IPS-15b (cell line): ENCODE data around the gene NMT2.

ENCODE experiments used
- H3K27me3 ChIP-seq: one replicate; pipeline ENCODE4 v1.6.1; 2013; ENCODE audit warnings: low read length; ENCODE audit not compliant: control insufficient read depth, insufficient read depth
- H3K36me3 ChIP-seq: one replicate; pipeline ENCODE4 v1.6.1; 2013; ENCODE audit warnings: low read length; ENCODE audit not compliant: control insufficient read depth, insufficient read depth
- H3K4me1 ChIP-seq: one replicate; pipeline ENCODE4 v1.6.1; 2013; ENCODE audit warnings: mild to moderate bottlenecking, low read length; ENCODE audit not compliant: control insufficient read depth, insufficient read depth
- H3K4me3 ChIP-seq: one replicate; pipeline ENCODE4 v1.5.1; 2013; ENCODE audit warnings: low read depth, low read length
- H3K9ac ChIP-seq: one replicate; pipeline ENCODE4 v1.6.1; 2013; ENCODE audit warnings: low read depth, mild to moderate bottlenecking, low read length
- H3K9me3 ChIP-seq: one replicate; pipeline ENCODE4 v1.6.1; 2013; ENCODE audit warnings: mild to moderate bottlenecking, low read length; ENCODE audit not compliant: control insufficient read depth, insufficient read depth

The NMT2 gene

GRCh38 chr10:15175587-15175986, 7.1 kb upstream of the NMT2 start:
- Histone ChIP-seq H3K27me3 (no peaks in the 10 kb centered on the region), H3K36me3 (no peaks in the 10 kb centered on the region), H3K9ac (no peak overlapping the region), H3K4me1 (no peaks in the 10 kb centered on the region), H3K4me3 (no peak overlapping the region), H3K9me3 (no peaks in the 10 kb centered on the region)

GRCh38 chr10:15172306-15172840, 3.9 kb upstream of the NMT2 start:
- no peaks in the 10 kb centered on the region for H3K9me3 ChIP-seq
- no peaks in the 10 kb centered on the region for H3K36me3 ChIP-seq
- H3K4me1 ChIP-seq, result no peaks in the 10 kb centered on the region
- no peak overlapping the region for H3K4me3 ChIP-seq
- no peak overlapping the region for H3K9ac ChIP-seq
- H3K27me3 ChIP-seq, result peaks cover 8% of the 10 kb centered on the region

- Histone ChIP-seq H3K4me1 (peaks cover 9% of the 10 kb centered on the region), H3K4me3 (no peak overlapping the region), H3K9me3 (no peaks in the 10 kb centered on the region), H3K36me3 (no peaks in the 10 kb centered on the region), H3K27me3 (peaks cover 8% of the 10 kb centered on the region), H3K9ac (no peak overlapping the region)
Observed at GRCh38 chr10:15169555-15170401, 1.3 kb upstream of the NMT2 start.

- peak overlapping the region; percentile 37 for H3K4me3 ChIP-seq
- no peak overlapping the region for H3K9ac ChIP-seq
- H3K27me3 ChIP-seq, result peaks cover 8% of the 10 kb centered on the region
- peaks cover 9% of the 10 kb centered on the region for H3K4me1 ChIP-seq
- no peaks in the 10 kb centered on the region for H3K36me3 ChIP-seq
- no peaks in the 10 kb centered on the region for H3K9me3 ChIP-seq
Observed at GRCh38 chr10:15168786-15169554, 477 bp upstream of the NMT2 start.

- peaks cover 9% of the 10 kb centered on the region for H3K4me1 ChIP-seq
- H3K36me3 ChIP-seq, result no peaks in the 10 kb centered on the region
- peak overlapping the region; percentile 81 for H3K4me3 ChIP-seq
- H3K9ac ChIP-seq, result no peak overlapping the region
- H3K27me3 ChIP-seq, result peaks cover 8% of the 10 kb centered on the region
- no peaks in the 10 kb centered on the region for H3K9me3 ChIP-seq
Observed at GRCh38 chr10:15167411-15168290, 842 bp downstream of the NMT2 start.

- Histone ChIP-seq H3K4me1 (peaks cover 9% of the 10 kb centered on the region), H3K9ac (no peak overlapping the region), H3K9me3 (no peaks in the 10 kb centered on the region), H3K36me3 (no peaks in the 10 kb centered on the region), H3K27me3 (peaks cover 8% of the 10 kb centered on the region), H3K4me3 (no peak overlapping the region)
Observed at GRCh38 chr10:15166325-15166724, 2.2 kb downstream of the NMT2 start.

GRCh38 chr10:15163253-15163828, 5.2 kb downstream of the NMT2 start:
- Histone ChIP-seq H3K9me3 (no peaks in the 10 kb centered on the region), H3K4me3 (no peak overlapping the region), H3K36me3 (no peaks in the 10 kb centered on the region), H3K27me3 (no peaks in the 10 kb centered on the region), H3K9ac (no peak overlapping the region), H3K4me1 (peaks cover 9% of the 10 kb centered on the region)

GRCh38 chr10:15158972-15159371, 9.5 kb downstream of the NMT2 start:
- H3K4me3 ChIP-seq, result no peak overlapping the region
- H3K4me1 ChIP-seq, result no peaks in the 10 kb centered on the region
- no peaks in the 10 kb centered on the region for H3K9me3 ChIP-seq
- H3K9ac ChIP-seq, result no peak overlapping the region
- no peaks in the 10 kb centered on the region for H3K36me3 ChIP-seq
- no peaks in the 10 kb centered on the region for H3K27me3 ChIP-seq

GRCh38 chr10:15158448-15158847, 10.0 kb downstream of the NMT2 start:
- no peaks in the 10 kb centered on the region for H3K9me3 ChIP-seq
- H3K9ac ChIP-seq, result no peak overlapping the region
- no peak overlapping the region for H3K4me3 ChIP-seq
- H3K36me3 ChIP-seq, result no peaks in the 10 kb centered on the region
- no peaks in the 10 kb centered on the region for H3K27me3 ChIP-seq
- no peaks in the 10 kb centered on the region for H3K4me1 ChIP-seq

GRCh38 chr10:15155978-15156656, 12.4 kb downstream of the NMT2 start:
- Histone ChIP-seq H3K9ac (no peak overlapping the region), H3K27me3 (no peaks in the 10 kb centered on the region), H3K9me3 (no peaks in the 10 kb centered on the region), H3K4me1 (no peaks in the 10 kb centered on the region), H3K36me3 (no peaks in the 10 kb centered on the region), H3K4me3 (no peak overlapping the region)
